Neural cell (in vitro differentiated cells): ENCODE measurements around the gene STARD5. TPM values are rescaled to one million over a fixed set of nuclear protein-coding genes. Genes with fewer than 3 reads are reported as not detected.

Experiments used
- H2AFZ ChIP-seq: fragments of 200-600, 300-800 bp; sonication (generic), shearing (Covaris generic); 2 replicates; pipeline ENCODE4 v1.6.0; 2014; ENCODE audit warnings: low read depth, mild to moderate bottlenecking, antibody characterized with exemption, low read length, moderate library complexity
- H3F3A ChIP-seq: fragments of 200-600 bp; shearing (Covaris generic); 2 replicates; pipeline ENCODE4 v1.6.1; 2016; ENCODE audit warnings: mild to moderate bottlenecking, moderate library complexity, mixed read lengths, antibody characterized with exemption, low read length; ENCODE audit not compliant: insufficient read depth, poor library complexity, severe bottlenecking
- H3K27ac ChIP-seq: fragments of 200-600, 300-800 bp; sonication (generic), shearing (Covaris generic); 2 replicates; pipeline ENCODE4 v1.5.1; 2014; ENCODE audit warnings: mild to moderate bottlenecking, low read length, moderate library complexity
- H3K27me3 ChIP-seq: fragments of 300-800, 200-600 bp; sonication (generic), shearing (Covaris generic); 2 replicates; pipeline ENCODE4 v1.6.0; 2014; ENCODE audit warnings: mild to moderate bottlenecking, low read depth, low read length, moderate library complexity; ENCODE audit not compliant: insufficient read depth
- H3K36me3 ChIP-seq: fragments of 300-800, 200-600 bp; sonication (generic), shearing (Covaris generic); 2 replicates; pipeline ENCODE4 v1.5.1; 2014; ENCODE audit warnings: mild to moderate bottlenecking, antibody characterized with exemption, low read length, moderate library complexity; ENCODE audit not compliant: insufficient read depth
- H3K4me2 ChIP-seq: fragments of 300-800, 200-600 bp; sonication (generic), shearing (Covaris generic); 2 replicates; pipeline ENCODE4 v1.6.0; 2014; ENCODE audit warnings: mild to moderate bottlenecking, low read length
- H3K4me3 ChIP-seq: fragments of 300-800, 200-600 bp; sonication (generic), shearing (Covaris generic); 2 replicates; pipeline ENCODE4 v1.5.1; 2014; ENCODE audit warnings: mild to moderate bottlenecking, low read length, moderate library complexity
- H3K79me2 ChIP-seq: fragments of 200-600 bp; shearing (Covaris generic); replicated peaks from 2 replicates; pipeline ENCODE4 v1.6.0; 2014; ENCODE audit warnings: mild to moderate bottlenecking, low read length, moderate library complexity; ENCODE audit not compliant: insufficient read depth
- H3K9ac ChIP-seq: fragments of 300-800, 200-600 bp; sonication (generic), shearing (Covaris generic); 2 replicates; pipeline ENCODE4 v1.6.1; 2016; ENCODE audit warnings: mild to moderate bottlenecking, low read length, mixed read lengths
- H3K9me2 ChIP-seq: fragments of 200-600 bp; shearing (Covaris generic); 2 replicates; pipeline ENCODE4 v1.6.1; 2016; ENCODE audit warnings: mild to moderate bottlenecking, low read length, mixed read lengths; ENCODE audit not compliant: insufficient read depth
- H3K9me3 ChIP-seq: fragments of 200-600, 300-800 bp; sonication (generic), shearing (Covaris generic); 2 replicates; pipeline ENCODE4 v1.6.1; 2016; ENCODE audit warnings: mild to moderate bottlenecking, mixed run types, low read length, moderate library complexity, mixed read lengths
- H4K20me1 ChIP-seq: fragments of 200-600 bp; shearing (Covaris generic); 2 replicates; pipeline ENCODE4 v1.6.1; 2016; ENCODE audit warnings: mild to moderate bottlenecking, mixed run types; ENCODE audit not compliant: insufficient read depth
- CTCF ChIP-seq: fragments of 450-650 bp; IDR thresholded peaks from 2 replicates; pipeline ENCODE4 v1.5.1; 2014; ENCODE audit warnings: antibody characterized with exemption, mild to moderate bottlenecking, moderate library complexity; ENCODE audit not compliant: poor library complexity, severe bottlenecking
- EP300 ChIP-seq: fragments of 450-650 bp; conservative IDR thresholded peaks from 2 replicates; pipeline ENCODE4 v1.6.1; 2014; ENCODE audit warnings: antibody characterized with exemption, mild to moderate bottlenecking, moderate library complexity; ENCODE audit not compliant: poor library complexity, severe bottlenecking
- EZH2 ChIP-seq: fragments of 200-600, 300-800 bp; shearing (Covaris generic), sonication (generic); IDR thresholded peaks from 2 replicates; pipeline ENCODE4 v1.6.1; 2014; ENCODE audit warnings: antibody characterized with exemption, low read length, borderline replicate concordance, mild to moderate bottlenecking; ENCODE audit not compliant: insufficient read depth, poor library complexity, severe bottlenecking
- MXI1 ChIP-seq: fragments of 450-650 bp; conservative IDR thresholded peaks from 2 replicates; pipeline ENCODE4 v1.6.1; 2014; ENCODE audit warnings: antibody characterized with exemption, mild to moderate bottlenecking; ENCODE audit not compliant: poor library complexity, severe bottlenecking
- POLR2AphosphoS5 ChIP-seq: IDR thresholded peaks from 2 replicates; pipeline ENCODE4 v1.6.1; 2012
- RAD21 ChIP-seq: fragments of 450-650 bp; conservative IDR thresholded peaks from 2 replicates; pipeline ENCODE4 v1.6.1; 2014; ENCODE audit warnings: antibody characterized with exemption, mild to moderate bottlenecking, moderate library complexity
- REST ChIP-seq: IDR thresholded peaks from 2 replicates; pipeline ENCODE4 v1.6.1; 2012; ENCODE audit warnings: borderline replicate concordance
- SMC3 ChIP-seq: fragments of 450-650 bp; conservative IDR thresholded peaks from 2 replicates; pipeline ENCODE4 v1.6.1; 2014; ENCODE audit warnings: antibody characterized with exemption, mild to moderate bottlenecking, moderate library complexity; ENCODE audit not compliant: poor library complexity
- TAF1 ChIP-seq: IDR thresholded peaks from 2 replicates; pipeline ENCODE4 v1.6.1; 2012; ENCODE audit warnings: low read depth
- polyA plus RNA-seq: library from polyadenylated mRNA; depleted of rRNA; stranded (reverse); fragments of >200 nt; gene quantifications from 2 replicates; pipeline ENCODE4 v1.2.3, GENCODE V29; 2014

Gene STARD5
- polyA plus RNA-seq, 1 donor from 2014 or later: 0.76 TPM

GRCh38 chr15:81309647-81310450, 14.1 kb downstream of the STARD5 start:
- H3K4me2 ChIP-seq: no peak overlapping the region
- H3K36me3 ChIP-seq: no peaks in the 10 kb centered on the region
- no peaks in the 10 kb centered on the region for H4K20me1 ChIP-seq
- H3K79me2 ChIP-seq: no peaks in the 10 kb centered on the region
- H3K27me3 ChIP-seq: no peaks in the 10 kb centered on the region
- TF ChIP-seq REST (no peak), EZH2 (no peak), POLR2AphosphoS5 (no peak), EP300 (no peak), CTCF (no peak), MXI1 (no peak), RAD21 (no peak), SMC3 (no peak), TAF1 (no peak)
- no peak overlapping the region for H3K4me3 ChIP-seq
- H3F3A ChIP-seq: no peaks in the 10 kb centered on the region
- no peak overlapping the region for H3K9ac ChIP-seq
- H3K9me2 ChIP-seq: no peaks in the 10 kb centered on the region
- H3K27ac ChIP-seq: no peak overlapping the region
- no peak overlapping the region for H2AFZ ChIP-seq
- no peaks in the 10 kb centered on the region for H3K9me3 ChIP-seq

GRCh38 chr15:81308260-81308659, 15.7 kb downstream of the STARD5 start:
- H3K27me3 ChIP-seq: no peaks in the 10 kb centered on the region
- H3F3A ChIP-seq: no peaks in the 10 kb centered on the region
- H3K27ac ChIP-seq: no peak overlapping the region
- H3K9ac ChIP-seq: no peak overlapping the region
- H2AFZ ChIP-seq: no peak overlapping the region
- TF ChIP-seq SMC3 (no peak), REST (no peak), MXI1 (no peak), EZH2 (no peak), POLR2AphosphoS5 (no peak)
- no peak overlapping the region for H3K4me3 ChIP-seq
- H4K20me1 ChIP-seq: no peaks in the 10 kb centered on the region
- no peaks in the 10 kb centered on the region for H3K36me3 ChIP-seq
- H3K9me2 ChIP-seq: no peaks in the 10 kb centered on the region
- no peaks in the 10 kb centered on the region for H3K79me2 ChIP-seq
- H3K4me2 ChIP-seq: no peak overlapping the region
- H3K9me3 ChIP-seq: no peaks in the 10 kb centered on the region
